DMS153 (cell line): Measurements from ENCODE around the gene CENPO.
"Not testable (repeated sequence)": the region's sequence is repeated elsewhere in the genome, so short reads cannot be mapped to it uniquely, and the experiment has no call there.

Experiments used
- DNase-seq: peaks from one replicate; lab custom pipeline; 2025; lab: John Stamatoyannopoulos, UW

The CENPO gene

GRCh38 chr2:24824071-24824588 is 30.9 kb downstream of the CENPO start:
- DNase-seq = no peak

- DNase-seq = no peak
These were observed 32.0 kb downstream of the CENPO start for GRCh38 chr2:24824966-24825882.

- DNase-seq = no peak
These were observed 32.9 kb downstream of the CENPO start for GRCh38 chr2:24825883-24826772.

- no peak for DNase-seq
These were observed 33.5 kb downstream of the CENPO start for GRCh38 chr2:24826773-24827145.

GRCh38 chr2:24827321-24828237 is 34.4 kb downstream of the CENPO start:
- DNase-seq = peak; percentile 73

GRCh38 chr2:24828238-24828996 is 35.2 kb downstream of the CENPO start:
- no peak for DNase-seq

GRCh38 chr2:24830351-24830750 is 37.1 kb downstream of the CENPO start:
- DNase-seq = no peak

GRCh38 chr2:24830786-24831185 is 37.6 kb downstream of the CENPO start:
- no peak for DNase-seq

- no peak for DNase-seq
These were observed 38.2 kb downstream of the CENPO start for GRCh38 chr2:24831221-24832072.

GRCh38 chr2:24832073-24832461 is 38.8 kb downstream of the CENPO start:
- DNase-seq = no peak

- no peak for DNase-seq
These were observed 39.3 kb downstream of the CENPO start for GRCh38 chr2:24832521-24832920.

GRCh38 chr2:24832931-24833701 is 39.9 kb downstream of the CENPO start:
- no peak for DNase-seq

GRCh38 chr2:24833821-24834732 is 40.9 kb downstream of the CENPO start:
- no peak for DNase-seq

GRCh38 chr2:24834733-24835395 is 41.6 kb downstream of the CENPO start:
- DNase-seq = no peak

- DNase-seq = not testable (repeated sequence)
These were observed 42.2 kb downstream of the CENPO start for GRCh38 chr2:24835411-24835810.

GRCh38 chr2:24836206-24836605 is 43.0 kb downstream of the CENPO start:
- no peak for DNase-seq

- DNase-seq = no peak
These were observed 43.5 kb downstream of the CENPO start for GRCh38 chr2:24836706-24837105.
